Activated naive CD8-positive, alpha-beta T cell (primary cell): ENCODE results near the gene SKAP1.
"Not testable (repeated sequence)": the region's sequence is repeated elsewhere in the genome, so short reads cannot be mapped to it uniquely, and the experiment has no call there.

ENCODE experiments used
- H3K27ac Mint-ChIP-seq: one replicate; pipeline ENCODE4 v1.8.0; 2021; ENCODE audit warnings: mixed read lengths
- H3K27me3 Mint-ChIP-seq: one replicate; pipeline ENCODE4 v1.8.0; 2021; ENCODE audit warnings: mixed read lengths
- H3K36me3 Mint-ChIP-seq: one replicate; pipeline ENCODE4 v1.8.0; 2021; ENCODE audit warnings: mixed read lengths
- H3K4me1 Mint-ChIP-seq: one replicate; pipeline ENCODE4 v1.8.0; 2021; ENCODE audit warnings: low read depth, mixed read lengths
- H3K4me3 Mint-ChIP-seq: one replicate; pipeline ENCODE4 v1.8.0; 2021; ENCODE audit warnings: mild to moderate bottlenecking, mixed read lengths
- H3K9me3 Mint-ChIP-seq: one replicate; pipeline ENCODE4 v1.8.0; 2021; ENCODE audit warnings: low read depth, mixed read lengths

Gene SKAP1

GRCh38 chr17:48412841-48413240 is 17.2 kb downstream of the SKAP1 start:
- Mint-ChIP-seq H3K9me3 (no peaks in the 10 kb centered on the region), H3K27me3 (no peaks in the 10 kb centered on the region), H3K4me1 (peaks cover 86% of the 10 kb centered on the region), H3K36me3 (peaks cover 12% of the 10 kb centered on the region), H3K27ac (peak overlapping the region; percentile 97), H3K4me3 (peak overlapping the region; percentile 57)

- H3K27ac Mint-ChIP-seq, result peak overlapping the region; percentile 80
- not testable (repeated sequence) for H3K9me3 Mint-ChIP-seq, H3K4me3 Mint-ChIP-seq, H3K27me3 Mint-ChIP-seq
- H3K4me1 Mint-ChIP-seq, result peaks cover 81% of the 10 kb centered on the region
- peaks cover 12% of the 10 kb centered on the region for H3K36me3 Mint-ChIP-seq
Observed at GRCh38 chr17:48410821-48411220, 19.2 kb downstream of the SKAP1 start.

- peak overlapping the region; percentile 80 for H3K27ac Mint-ChIP-seq
- H3K9me3 Mint-ChIP-seq, result no peaks in the 10 kb centered on the region
- peaks cover 78% of the 10 kb centered on the region for H3K4me1 Mint-ChIP-seq
- peaks cover 12% of the 10 kb centered on the region for H3K36me3 Mint-ChIP-seq
- H3K4me3 Mint-ChIP-seq, result no peak overlapping the region
- H3K27me3 Mint-ChIP-seq, result no peaks in the 10 kb centered on the region
Observed at GRCh38 chr17:48409607-48410006, 20.4 kb downstream of the SKAP1 start.

GRCh38 chr17:48406936-48407567 is 23.0 kb downstream of the SKAP1 start:
- Mint-ChIP-seq H3K27ac (peak overlapping the region; percentile 77), H3K4me1 (peaks cover 65% of the 10 kb centered on the region), H3K27me3 (no peaks in the 10 kb centered on the region), H3K36me3 (peaks cover 16% of the 10 kb centered on the region), H3K4me3 (peak overlapping the region; percentile 21), H3K9me3 (no peaks in the 10 kb centered on the region)

- H3K4me1 Mint-ChIP-seq, result peaks cover 54% of the 10 kb centered on the region
- H3K36me3 Mint-ChIP-seq, result peaks cover 8% of the 10 kb centered on the region
Observed at GRCh38 chr17:48394821-48395220, 35.2 kb downstream of the SKAP1 start.

GRCh38 chr17:48393283-48393682 is 36.7 kb downstream of the SKAP1 start:
- H3K27me3 Mint-ChIP-seq, result no peaks in the 10 kb centered on the region
- no peak overlapping the region for H3K4me3 Mint-ChIP-seq
- H3K27ac Mint-ChIP-seq, result peak overlapping the region; percentile 51
- H3K4me1 Mint-ChIP-seq, result peaks cover 59% of the 10 kb centered on the region
- H3K36me3 Mint-ChIP-seq, result peaks cover 8% of the 10 kb centered on the region
- no peaks in the 10 kb centered on the region for H3K9me3 Mint-ChIP-seq

More at GRCh38 chr17:48394821-48395220, 35.2 kb downstream of the SKAP1 start:
- H3K9me3 Mint-ChIP-seq, result no peaks in the 10 kb centered on the region
- H3K27ac Mint-ChIP-seq, result peak overlapping the region; percentile 43
- no peak overlapping the region for H3K4me3 Mint-ChIP-seq
- H3K27me3 Mint-ChIP-seq, result no peaks in the 10 kb centered on the region

GRCh38 chr17:48392857-48393256 is 37.2 kb downstream of the SKAP1 start:
- Mint-ChIP-seq H3K4me1 (peaks cover 59% of the 10 kb centered on the region), H3K9me3 (no peaks in the 10 kb centered on the region), H3K27ac (peak overlapping the region; percentile 59)

GRCh38 chr17:48391444-48391843 is 38.6 kb downstream of the SKAP1 start:
- Mint-ChIP-seq H3K9me3 (no peaks in the 10 kb centered on the region), H3K4me1 (peaks cover 67% of the 10 kb centered on the region), H3K4me3 (no peak overlapping the region), H3K27me3 (no peaks in the 10 kb centered on the region), H3K27ac (no peak overlapping the region), H3K36me3 (peaks cover 12% of the 10 kb centered on the region)

More at GRCh38 chr17:48392857-48393256, 37.2 kb downstream of the SKAP1 start:
- H3K4me3 Mint-ChIP-seq, result no peak overlapping the region
- no peaks in the 10 kb centered on the region for H3K27me3 Mint-ChIP-seq
- peaks cover 8% of the 10 kb centered on the region for H3K36me3 Mint-ChIP-seq

- Mint-ChIP-seq H3K4me1 (peaks cover 65% of the 10 kb centered on the region), H3K27ac (peak overlapping the region; percentile 1), H3K9me3 (no peaks in the 10 kb centered on the region), H3K36me3 (peaks cover 17% of the 10 kb centered on the region), H3K27me3 (no peaks in the 10 kb centered on the region), H3K4me3 (no peak overlapping the region)
Observed at GRCh38 chr17:48389903-48390302, 40.1 kb downstream of the SKAP1 start.

- H3K36me3 Mint-ChIP-seq, result peaks cover 20% of the 10 kb centered on the region
- no peak overlapping the region for H3K4me3 Mint-ChIP-seq
- no peak overlapping the region for H3K27ac Mint-ChIP-seq
- H3K4me1 Mint-ChIP-seq, result peaks cover 67% of the 10 kb centered on the region
- no peaks in the 10 kb centered on the region for H3K27me3 Mint-ChIP-seq
- no peaks in the 10 kb centered on the region for H3K9me3 Mint-ChIP-seq
Observed at GRCh38 chr17:48388955-48389743, 40.9 kb downstream of the SKAP1 start.

- peak overlapping the region; percentile 2 for H3K27ac Mint-ChIP-seq
- H3K4me3 Mint-ChIP-seq, result no peak overlapping the region
- H3K36me3 Mint-ChIP-seq, result peaks cover 27% of the 10 kb centered on the region
- no peaks in the 10 kb centered on the region for H3K27me3 Mint-ChIP-seq
- no peaks in the 10 kb centered on the region for H3K9me3 Mint-ChIP-seq
- H3K4me1 Mint-ChIP-seq, result peaks cover 61% of the 10 kb centered on the region
Observed at GRCh38 chr17:48386826-48387225, 43.2 kb downstream of the SKAP1 start.

- Mint-ChIP-seq H3K27ac (no peak overlapping the region), H3K4me3 (no peak overlapping the region), H3K4me1 (peaks cover 58% of the 10 kb centered on the region), H3K36me3 (peaks cover 27% of the 10 kb centered on the region), H3K9me3 (no peaks in the 10 kb centered on the region), H3K27me3 (no peaks in the 10 kb centered on the region)
Observed at GRCh38 chr17:48385319-48385718, 44.7 kb downstream of the SKAP1 start.

- H3K36me3 Mint-ChIP-seq, result peaks cover 27% of the 10 kb centered on the region
- H3K27ac Mint-ChIP-seq, result peak overlapping the region; percentile 0
- H3K4me3 Mint-ChIP-seq, result no peak overlapping the region
- no peaks in the 10 kb centered on the region for H3K27me3 Mint-ChIP-seq
- peaks cover 51% of the 10 kb centered on the region for H3K4me1 Mint-ChIP-seq
- H3K9me3 Mint-ChIP-seq, result no peaks in the 10 kb centered on the region
Observed at GRCh38 chr17:48384164-48384563, 45.9 kb downstream of the SKAP1 start.

GRCh38 chr17:48382989-48383388 is 47.0 kb downstream of the SKAP1 start:
- Mint-ChIP-seq H3K36me3 (peaks cover 27% of the 10 kb centered on the region), H3K4me3 (no peak overlapping the region), H3K27ac (no peak overlapping the region), H3K9me3 (no peaks in the 10 kb centered on the region), H3K4me1 (peaks cover 45% of the 10 kb centered on the region), H3K27me3 (no peaks in the 10 kb centered on the region)

GRCh38 chr17:48378708-48379392 is 51.2 kb downstream of the SKAP1 start:
- Mint-ChIP-seq H3K36me3 (peaks cover 12% of the 10 kb centered on the region), H3K4me3 (no peak overlapping the region), H3K4me1 (peaks cover 25% of the 10 kb centered on the region), H3K27ac (peak overlapping the region; percentile 13), H3K27me3 (no peaks in the 10 kb centered on the region), H3K9me3 (no peaks in the 10 kb centered on the region)
